HepG2 (cell line): ENCODE measurements around the gene UBR1. TPM values are rescaled to one million over a fixed set of nuclear protein-coding genes. Genes with fewer than 3 reads are reported as not detected.
A peak's percentile ranks its signal among the peaks of the same experiment; 100 is the strongest.

ENCODE experiments used
- ASH2L ChIP-seq: fragments of 300-600, 200-600 bp; sonication (generic); IDR thresholded peaks from 2 replicates; pipeline ENCODE4 v1.7.0; 2017; ENCODE audit warnings: low read depth, mild to moderate bottlenecking, moderate library complexity, mixed read lengths, low read length; ENCODE audit not compliant: insufficient read length
- BRD4 ChIP-seq: sonication (generic); formaldehyde crosslinking; IDR thresholded peaks from 2 replicates; pipeline ENCODE4 v1.4.0; 2020; ENCODE audit warnings: missing genetic modification reagents
- DMAP1 ChIP-seq: IDR thresholded peaks from 2 replicates; pipeline ENCODE4 v1.6.1; 2016
- ELF1 ChIP-seq: sonication (generic); formaldehyde crosslinking; IDR thresholded peaks from 2 replicates; pipeline ENCODE4 v1.4.0; 2020; ENCODE audit warnings: missing genetic modification reagents
- HMGXB4 ChIP-seq, 2 experiments: sonication (generic) in 1 of 2; formaldehyde crosslinking in 1 of 2; IDR thresholded peaks; 2 replicates each; pipeline versions ENCODE4 v1.4.0 to v1.6.1; 2018 to 2020; ENCODE audit warnings: missing genetic modification reagents in 2 of 2, borderline replicate concordance in 1 of 2, low read depth in 1 of 2, mild to moderate bottlenecking in 1 of 2, missing biosample characterization in 1 of 2
- HNF1B ChIP-seq: sonication (generic); formaldehyde crosslinking; IDR thresholded peaks from 2 replicates; pipeline ENCODE4 v1.5.1; 2020; ENCODE audit warnings: mild to moderate bottlenecking, moderate library complexity, missing genetic modification reagents
- PAX8 ChIP-seq: sonication (generic); formaldehyde crosslinking; IDR thresholded peaks from 2 replicates; pipeline ENCODE4 v1.8.0; 2022; ENCODE audit warnings: mild to moderate bottlenecking, missing genetic modification reagents, borderline replicate concordance
- PBX2 ChIP-seq: IDR thresholded peaks from 2 replicates; pipeline ENCODE4 v1.6.1; 2016; ENCODE audit warnings: control low read depth
- TFDP2 ChIP-seq: sonication (generic); formaldehyde crosslinking; IDR thresholded peaks from 2 replicates; pipeline ENCODE4 v1.4.0; 2020; ENCODE audit warnings: missing genetic modification reagents
- ZBTB38 ChIP-seq: sonication (generic); formaldehyde crosslinking; IDR thresholded peaks from 2 replicates; pipeline ENCODE4 v1.5.1; 2020; ENCODE audit warnings: mild to moderate bottlenecking, missing genetic modification reagents
- ZHX2 ChIP-seq, 2 experiments: sonication (generic) in 1 of 2; formaldehyde crosslinking in 1 of 2; IDR thresholded peaks; 2 replicates each; pipeline versions ENCODE4 v1.6.1 to v1.9.0; 2014 to 2022; ENCODE audit warnings: antibody characterized with exemption in 1 of 2, borderline replicate concordance in 1 of 2, inconsistent platforms in 1 of 2, low read depth in 1 of 2, missing genetic modification reagents in 1 of 2
- ZNF264 ChIP-seq: sonication (generic); formaldehyde crosslinking; IDR thresholded peaks from 2 replicates; pipeline ENCODE4 v1.4.0; 2020; ENCODE audit warnings: missing genetic modification reagents
- ZNF337 ChIP-seq: sonication (generic); formaldehyde crosslinking; IDR thresholded peaks from 2 replicates; pipeline ENCODE4 v1.5.1; 2020; ENCODE audit warnings: missing genetic modification reagents, low read depth, mild to moderate bottlenecking, borderline replicate concordance
- ZNF484 ChIP-seq: sonication (generic); formaldehyde crosslinking; IDR thresholded peaks from 2 replicates; pipeline ENCODE4 v1.5.1; 2020; ENCODE audit warnings: mild to moderate bottlenecking, low read depth, missing genetic modification reagents, borderline replicate concordance
- ZNF83 ChIP-seq: sonication (generic); formaldehyde crosslinking; IDR thresholded peaks from 2 replicates; pipeline ENCODE4 v1.4.0; 2020; ENCODE audit warnings: missing genetic modification reagents, mild to moderate bottlenecking, borderline replicate concordance
- ZSCAN20 ChIP-seq: sonication (generic); formaldehyde crosslinking; IDR thresholded peaks from 2 replicates; pipeline ENCODE4 v1.4.0; 2020; ENCODE audit warnings: missing genetic modification reagents, mild to moderate bottlenecking, borderline replicate concordance
- polyA plus RNA-seq, 8 experiments: library from polyadenylated mRNA; depleted of rRNA in 3 of 8; stranded (reverse) in 7 of 8; unstranded in 1 of 8; fragments of >200 nt; fragmentation: Illumina TruSeq in 4 of 8; extraction: Trizol in 4 of 8; gene quantifications; 2 replicates each; pipeline versions ENCODE4 v1.2.1 to v1.2.3, GENCODE V29; 2011 to 2016; ENCODE audit warnings: low read depth in 4 of 8, missing spikeins in 1 of 8, mixed read lengths in 1 of 8; ENCODE audit not compliant: insufficient read depth in 1 of 8
- total RNA-seq, 5 experiments: library from RNA; depleted of rRNA; stranded (reverse); fragments of >200 nt; fragmentation: Illumina TruSeq; extraction: Trizol; gene quantifications; 2 replicates each; pipeline ENCODE4 v1.2.3, GENCODE V29; 2016; ENCODE audit warnings: low read depth in 1 of 5

UBR1 gene
- total and polyA plus RNA-seq, 2 of the 13 experiments (the other 11 are each of a cell fraction or from before 2014, with no cell fraction given): 6.4 to 18.0 TPM

- TF ChIP-seq ZHX2 (IDR thresholded peaks at IDR 0.05; ENCODE audit: low read depth): no peak
- no peak for TF ChIP-seq ZHX2 (CRISPR knock-in tag; IDR thresholded peaks at IDR 0.05; ENCODE audit: borderline replicate concordance)
- peak; percentile 72 for TF ChIP-seq HNF1B (CRISPR knock-in tag)
- TF ChIP-seq ZNF337 (CRISPR knock-in tag): no peak
- no peak for TF ChIP-seq ZBTB38 (CRISPR knock-in tag)
- no peak for TF ChIP-seq TFDP2 (CRISPR knock-in tag)
- TF ChIP-seq HMGXB4 (CRISPR knock-in tag; IDR thresholded peaks at IDR 0.05; ENCODE audit: borderline replicate concordance in 1 of 2, low read depth in 1 of 2): peak; percentile 61 to 68; a peak in 3 of 4 replicates
- peak; percentile 89 for TF ChIP-seq ASH2L
- TF ChIP-seq BRD4 (CRISPR knock-in tag): no peak
- TF ChIP-seq ELF1 (CRISPR knock-in tag): peak; percentile 65; the same call in 1 of the 2 replicates
- no peak for TF ChIP-seq ZSCAN20 (CRISPR knock-in tag)
- TF ChIP-seq ZNF264: no peak
- no peak for TF ChIP-seq PAX8 (CRISPR knock-in tag)
- peak; percentile 98 for TF ChIP-seq PBX2 (CRISPR knock-in tag)
- TF ChIP-seq DMAP1 (CRISPR knock-in tag): no peak
- TF ChIP-seq ZNF83 (CRISPR knock-in tag): no peak
- TF ChIP-seq ZNF484 (CRISPR knock-in tag): no peak
Measured at GRCh38 chr15:42920519-42921341, 185.1 kb downstream of the UBR1 start, which contains the start of gene TTBK2 (continued).
